IMR-90 (cell line): ENCODE data around the gene TEX11. TPM values are rescaled to one million over a fixed set of nuclear protein-coding genes. Genes with fewer than 3 reads are reported as not detected.

ENCODE experiments used
- ATAC-seq: fragments of 200-7000 bp; cut with Tn5 transposase; 2 replicates; pipeline ENCODE4 v1.9.1; 2020; ENCODE audit warnings: low read depth, mild to moderate bottlenecking, moderate library complexity
- BruUV-seq: library from RNA; stranded (reverse); fragments of 400-500 nt; replicated peaks from 2 replicates; lab custom pipeline; 2021; lab: Mats Ljungman, UMichigan
- CTCF ChIA-PET: fragments of 300-600 bp; formaldehyde crosslinking; extraction: SDS; loops from one replicate; lab custom pipeline; 2021; ENCODE audit warnings: antibody characterized with exemption; lab: Yijun Ruan, JAX
- POLR2A ChIA-PET: fragments of 300-600 bp; sonication (Branson Sonifier 250); formaldehyde crosslinking; loops from one replicate; lab custom pipeline; 2022; ENCODE audit warnings: antibody characterized with exemption; ENCODE audit not compliant: unreplicated experiment; lab: Charles Lee
- DNase-seq: peaks from one replicate; pipeline ENCODE4 v3.0.0; 2013
- H2AFZ ChIP-seq: replicated peaks from 2 replicates; pipeline ENCODE3; 2013; ENCODE audit warnings: low read length, mild to moderate bottlenecking; ENCODE audit not compliant: poor library complexity
- H2AK5ac ChIP-seq: 2 replicates; pipeline ENCODE4 v1.6.1; 2013; ENCODE audit warnings: low read depth, low read length, inconsistent platforms
- H2AK9ac ChIP-seq: replicated peaks from 2 replicates; pipeline ENCODE3; 2013; ENCODE audit warnings: mild to moderate bottlenecking, low read depth, low read length, moderate library complexity; ENCODE audit not compliant: poor library complexity
- H2BK120ac ChIP-seq: 2 replicates; pipeline ENCODE4 v1.6.1; 2013; ENCODE audit warnings: low read depth, low read length, inconsistent platforms
- H2BK15ac ChIP-seq: 3 replicates; pipeline ENCODE4 v1.6.1; 2013; ENCODE audit warnings: low read depth, low read length, inconsistent platforms
- H2BK20ac ChIP-seq: 2 replicates; pipeline ENCODE4 v1.6.1; 2013; ENCODE audit warnings: low read depth, mild to moderate bottlenecking, inconsistent platforms, low read length, moderate library complexity
- H2BK5ac ChIP-seq: 2 replicates; pipeline ENCODE4 v1.6.1; 2013; ENCODE audit warnings: mild to moderate bottlenecking, low read depth, low read length, inconsistent platforms; ENCODE audit not compliant: poor library complexity, severe bottlenecking
- H3K14ac ChIP-seq: replicated peaks from 2 replicates; pipeline ENCODE4 v1.6.1; 2013; ENCODE audit warnings: low read depth, low read length, inconsistent platforms
- H3K18ac ChIP-seq: 2 replicates; pipeline ENCODE4 v1.6.1; 2013; ENCODE audit warnings: low read depth, low read length, control low read depth
- H3K23ac ChIP-seq: 2 replicates; pipeline ENCODE4 v1.6.1; 2013; ENCODE audit warnings: low read depth, low read length, inconsistent platforms
- H3K27ac ChIP-seq: 2 replicates; pipeline ENCODE4 v1.5.1; 2013; ENCODE audit warnings: mild to moderate bottlenecking, control low read depth, low read length; ENCODE audit not compliant: insufficient read depth
- H3K27me3 ChIP-seq: 2 replicates; pipeline ENCODE4 v1.6.1; 2013; ENCODE audit warnings: low read length; ENCODE audit not compliant: control insufficient read depth, insufficient read depth
- H3K36me3 ChIP-seq: 2 replicates; pipeline ENCODE4 v1.6.1; 2013; ENCODE audit warnings: low read length, mixed read lengths; ENCODE audit not compliant: control insufficient read depth, insufficient read depth
- H3K4ac ChIP-seq: 2 replicates; pipeline ENCODE4 v1.6.1; 2013; ENCODE audit warnings: low read depth, low read length, inconsistent platforms
- H3K4me1 ChIP-seq: 2 replicates; pipeline ENCODE4 v1.6.1; 2013; ENCODE audit warnings: low read length, mixed read lengths; ENCODE audit not compliant: control insufficient read depth, insufficient read depth
- H3K4me2 ChIP-seq: 2 replicates; pipeline ENCODE4 v1.6.1; 2013; ENCODE audit warnings: low read depth, mild to moderate bottlenecking, control low read depth, low read length, moderate library complexity
- H3K4me3 ChIP-seq: 2 replicates; pipeline ENCODE4 v1.5.1; 2013; ENCODE audit warnings: low read depth, mild to moderate bottlenecking, control low read depth, low read length, moderate library complexity; ENCODE audit not compliant: insufficient read depth
- H3K56ac ChIP-seq: 2 replicates; pipeline ENCODE4 v1.6.1; 2013; ENCODE audit warnings: low read length, inconsistent platforms; ENCODE audit not compliant: insufficient read depth; ENCODE audit errors: extremely low read depth
- H3K79me1 ChIP-seq, 2 experiments: 2 replicates each; pipeline ENCODE4 v1.6.1; 2013; ENCODE audit warnings: low read length in 2 of 2, inconsistent platforms in 1 of 2, low read depth in 1 of 2
- H3K9ac ChIP-seq: 2 replicates; pipeline ENCODE4 v1.6.1; 2013; ENCODE audit warnings: low read depth, low read length, control low read depth
- H3K9me1 ChIP-seq: 2 replicates; pipeline ENCODE4 v1.6.1; 2013; ENCODE audit warnings: low read length, inconsistent platforms; ENCODE audit not compliant: insufficient read depth
- H3K9me3 ChIP-seq: 2 replicates; pipeline ENCODE4 v1.6.1; 2013; ENCODE audit warnings: low read length; ENCODE audit not compliant: control insufficient read depth, insufficient read depth
- H4K20me1 ChIP-seq: 2 replicates; pipeline ENCODE4 v1.6.1; 2013; ENCODE audit warnings: low read length, inconsistent platforms; ENCODE audit not compliant: insufficient read depth
- H4K5ac ChIP-seq: 2 replicates; pipeline ENCODE4 v1.6.1; 2013; ENCODE audit warnings: mild to moderate bottlenecking, low read depth, low read length, control low read depth
- H4K8ac ChIP-seq, 2 experiments: 2 replicates each; pipeline ENCODE4 v1.6.1; 2013; ENCODE audit warnings: low read depth in 2 of 2, low read length in 2 of 2, control low read depth in 1 of 2, inconsistent platforms in 1 of 2
- H4K91ac ChIP-seq: 2 replicates; pipeline ENCODE4 v1.6.1; 2013; ENCODE audit warnings: low read depth, low read length, inconsistent platforms; ENCODE audit not compliant: insufficient read depth
- CEBPB ChIP-seq: IDR thresholded peaks from 2 replicates; pipeline ENCODE4 v1.6.1; 2012; ENCODE audit warnings: low read depth, low read length, improper control_type of control experiment
- CHD1 ChIP-seq: IDR thresholded peaks from 2 replicates; pipeline ENCODE4 v1.6.1; 2012; ENCODE audit warnings: low read depth, low read length, improper control_type of control experiment
- CTCF ChIP-seq: conservative IDR thresholded peaks from 2 replicates; pipeline ENCODE4 v1.5.1; 2012; ENCODE audit warnings: mild to moderate bottlenecking, low read depth, low read length, improper control_type of control experiment
- ELK1 ChIP-seq: fragments of 150-350 bp; IDR thresholded peaks from 2 replicates; pipeline ENCODE4 v1.6.1; 2016; ENCODE audit warnings: low read depth, mild to moderate bottlenecking, low read length, moderate library complexity, borderline replicate concordance
- FOS ChIP-seq: fragments of 150-350 bp; IDR thresholded peaks from 2 replicates; pipeline ENCODE4 v1.6.1; 2016; ENCODE audit warnings: low read depth, low read length
- MAFK ChIP-seq: IDR thresholded peaks from 2 replicates; pipeline ENCODE4 v1.6.1; 2012; ENCODE audit warnings: low read depth, low read length, improper control_type of control experiment
- MAZ ChIP-seq: IDR thresholded peaks from 2 replicates; pipeline ENCODE4 v1.6.1; 2012; ENCODE audit warnings: low read depth, mild to moderate bottlenecking, low read length, improper control_type of control experiment, moderate library complexity, borderline replicate concordance
- MXI1 ChIP-seq: IDR thresholded peaks from 2 replicates; pipeline ENCODE4 v1.6.1; 2012; ENCODE audit warnings: low read depth, mild to moderate bottlenecking, low read length, moderate library complexity, borderline replicate concordance
- NFE2L2 ChIP-seq: fragments of 150-350 bp; IDR thresholded peaks from 2 replicates; pipeline ENCODE4 v1.6.1; 2016; ENCODE audit warnings: low read depth, mild to moderate bottlenecking, low read length
- POLR2A ChIP-seq: IDR thresholded peaks from 2 replicates; pipeline ENCODE4 v1.6.1; 2012; ENCODE audit warnings: mild to moderate bottlenecking, low read depth, low read length
- RAD21 ChIP-seq: IDR thresholded peaks from 2 replicates; pipeline ENCODE4 v1.6.1; 2012; ENCODE audit warnings: low read length, improper control_type of control experiment
- RCOR1 ChIP-seq: IDR thresholded peaks from 2 replicates; pipeline ENCODE4 v1.6.1; 2012; ENCODE audit warnings: mild to moderate bottlenecking, low read length, improper control_type of control experiment; ENCODE audit not compliant: insufficient replicate concordance
- RFX5 ChIP-seq: IDR thresholded peaks from 2 replicates; pipeline ENCODE4 v1.8.0; 2012; ENCODE audit warnings: low read depth, mild to moderate bottlenecking, low read length, moderate library complexity
- SMC3 ChIP-seq: fragments of 150-350 bp; IDR thresholded peaks from 2 replicates; pipeline ENCODE4 v1.6.1; 2016; ENCODE audit warnings: low read depth, mild to moderate bottlenecking, antibody characterized with exemption, low read length, moderate library complexity
- USF2 ChIP-seq: fragments of 150-350 bp; IDR thresholded peaks from 2 replicates; pipeline ENCODE4 v1.6.1; 2017; ENCODE audit warnings: mild to moderate bottlenecking, antibody characterized with exemption, low read length, low read depth
- WGBS, 2 experiments: methylation state at CpG; one replicate each; pipeline versions ENCODE4 v1.1.5 to v1.1.7; 2013; ENCODE audit warnings: missing lambda C conversion rate in 2 of 2; ENCODE audit not compliant: insufficient read length in 1 of 2; ENCODE audit errors: extremely low coverage in 2 of 2; 5-methylcytosine and 5-hydroxymethylcytosine counted together
- dilution Hi-C: fragments of 300-500 bp; cut with HindIII; formaldehyde crosslinking; loops from one replicate; pipeline ENCODE4 v1.14.3; 2018; ENCODE audit warnings: low sequenced_read_pairs; ENCODE audit not compliant: unreplicated experiment
- in situ Hi-C: fragments of 300-500 bp; cut with MboI; formaldehyde crosslinking; loops from 3 replicates; pipeline ENCODE4 v1.14.3; 2019; ENCODE audit warnings: low sequenced_read_pairs, inconsistent platforms, mixed read lengths
- intact Hi-C: fragments of 100-400 bp; cut with micrococcal nuclease; formaldehyde crosslinking; loops from 2 replicates; pipeline ENCODE4 v1.10.0; 2022
- polyA plus RNA-seq, 3 experiments: library from polyadenylated mRNA; depleted of rRNA; stranded (reverse); fragments of >200 nt; gene quantifications; 2 replicates each; pipeline ENCODE4 v1.2.3, GENCODE V29; 2012; ENCODE audit warnings: low replicate concordance in 1 of 3
- total RNA-seq: library from RNA; depleted of rRNA; stranded (reverse); fragments of >200 nt; gene quantifications from 2 replicates; pipeline ENCODE4 v1.2.3, GENCODE V29; 2012

Gene TEX11
- total and polyA plus RNA-seq, 2 of the 4 experiments (the other 2 are of a cell fraction): not detected

GRCh38 chrX:70549429-70549828, 359.1 kb downstream of the TEX11 start:
- Histone ChIP-seq H3K79me1 (no peaks in the 10 kb centered on the region), H3K4me1 (no peaks in the 10 kb centered on the region), H2BK5ac (no peak overlapping the region), H3K9me1 (no peaks in the 10 kb centered on the region), H3K27me3 (peaks cover 10% of the 10 kb centered on the region), H2AK5ac (no peak overlapping the region), H2BK15ac (no peak overlapping the region), H3K14ac (no peak overlapping the region), H3K9ac (no peak overlapping the region), H3K56ac (no peak overlapping the region), H4K5ac (no peak overlapping the region), H2BK20ac (no peak overlapping the region), H4K20me1 (no peaks in the 10 kb centered on the region), H3K18ac (no peak overlapping the region), H3K9me3 (no peaks in the 10 kb centered on the region), H4K8ac (no peak overlapping the region), H3K4ac (no peak overlapping the region), H3K36me3 (no peaks in the 10 kb centered on the region), H3K4me3 (no peak overlapping the region), H3K27ac (no peak overlapping the region), H3K4me2 (no peak overlapping the region), H2BK120ac (no peak overlapping the region), H4K91ac (no peak overlapping the region), H2AFZ (no peak overlapping the region), H2AK9ac (no peak overlapping the region), H3K23ac (no peak overlapping the region)
- no peak for ATAC-seq
- intact Hi-C loops: no loop called here
- dilution Hi-C loops: no loop called here
- in situ Hi-C loops: no loop called here
- DNase-seq: no peak
- BruUV-seq: no TSS peak
- CTCF ChIA-PET: no interaction called here
- TF ChIP-seq NFE2L2 (no peak), RAD21 (no peak), FOS (no peak), MAZ (no peak), CHD1 (no peak), CTCF (no peak), USF2 (no peak), ELK1 (no peak), POLR2A (no peak), SMC3 (no peak), MXI1 (no peak), RCOR1 (no peak), MAFK (no peak), RFX5 (no peak), CEBPB (no peak)
- POLR2A ChIA-PET: no interaction called here
- 40% methylated on average over 1 of the region's 3 CpGs; no CpG with 5 or more reads in 1 of the 2 experiments for whole genome bisulfite sequencing, 2 experiments
